ENCODE results near the gene VSTM2L.

- no peak for TF ChIP-seq CTCF (conservative IDR thresholded peaks at IDR 0.05; ENCODE audit: low read length)
- no peak for TF ChIP-seq EZH2phosphoT487 (IDR thresholded peaks at IDR 0.05; ENCODE audit: borderline replicate concordance, low read depth, low read length)
These were observed 45.8 kb upstream of the VSTM2L start for GRCh38 chr20:37856932-37857660.

Data from OCI-LY7 (cell line).